ENCODE measurements around the gene MXRA8.

DNA sequence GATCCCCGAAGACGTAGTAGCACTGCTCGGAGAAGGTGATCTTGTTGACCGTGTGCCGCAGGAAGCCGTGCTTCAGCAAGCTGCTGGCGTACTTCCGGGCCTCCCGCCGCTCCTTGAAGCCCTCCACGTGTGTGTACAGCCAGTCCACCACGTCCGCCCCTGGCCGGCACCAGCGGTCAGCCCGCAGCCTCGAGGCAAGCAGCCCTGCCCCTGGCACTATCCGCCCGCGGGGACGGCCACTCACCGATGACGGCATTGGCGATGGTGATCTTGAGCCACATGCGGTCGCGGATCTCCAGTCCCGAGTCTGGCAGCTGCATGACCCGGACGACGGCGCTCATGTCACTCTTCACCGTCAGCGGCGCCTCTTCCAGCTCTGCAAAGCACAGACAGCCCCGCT, 20.1 kb downstream of the MXRA8 start:
- TF ChIP-seq POLR2A (IDR thresholded peaks at IDR 0.05; ENCODE audit: extremely low read depth, insufficient read length): no peak
- TF ChIP-seq, protein P1, sequence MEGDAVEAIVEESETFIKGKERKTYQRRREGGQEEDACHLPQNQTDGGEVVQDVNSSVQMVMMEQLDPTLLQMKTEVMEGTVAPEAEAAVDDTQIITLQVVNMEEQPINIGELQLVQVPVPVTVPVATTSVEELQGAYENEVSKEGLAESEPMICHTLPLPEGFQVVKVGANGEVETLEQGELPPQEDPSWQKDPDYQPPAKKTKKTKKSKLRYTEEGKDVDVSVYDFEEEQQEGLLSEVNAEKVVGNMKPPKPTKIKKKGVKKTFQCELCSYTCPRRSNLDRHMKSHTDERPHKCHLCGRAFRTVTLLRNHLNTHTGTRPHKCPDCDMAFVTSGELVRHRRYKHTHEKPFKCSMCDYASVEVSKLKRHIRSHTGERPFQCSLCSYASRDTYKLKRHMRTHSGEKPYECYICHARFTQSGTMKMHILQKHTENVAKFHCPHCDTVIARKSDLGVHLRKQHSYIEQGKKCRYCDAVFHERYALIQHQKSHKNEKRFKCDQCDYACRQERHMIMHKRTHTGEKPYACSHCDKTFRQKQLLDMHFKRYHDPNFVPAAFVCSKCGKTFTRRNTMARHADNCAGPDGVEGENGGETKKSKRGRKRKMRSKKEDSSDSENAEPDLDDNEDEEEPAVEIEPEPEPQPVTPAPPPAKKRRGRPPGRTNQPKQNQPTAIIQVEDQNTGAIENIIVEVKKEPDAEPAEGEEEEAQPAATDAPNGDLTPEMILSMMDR (IDR thresholded peaks at IDR 0.05; ENCODE audit: low read depth, low read length): no peak
- TF ChIP-seq, protein P2, sequence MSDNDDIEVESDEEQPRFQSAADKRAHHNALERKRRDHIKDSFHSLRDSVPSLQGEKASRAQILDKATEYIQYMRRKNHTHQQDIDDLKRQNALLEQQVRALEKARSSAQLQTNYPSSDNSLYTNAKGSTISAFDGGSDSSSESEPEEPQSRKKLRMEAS (IDR thresholded peaks at IDR 0.05; ENCODE audit: low read depth, low read length): no peak
